Right cardiac atrium (tissue), 5 donors: ENCODE data around the gene PLEKHN1. TPM values are rescaled to one million over a fixed set of nuclear protein-coding genes. Genes with fewer than 3 reads are reported as not detected.
A peak's percentile ranks its signal among the peaks of the same experiment; 100 is the strongest.

Experiments
- ATAC-seq, 2 donors: fragments of 200-7000 bp; cut with Tn5 transposase; one replicate each; pipeline versions ENCODE4 v1.8.0 to v1.9.1; 2020; ENCODE audit warnings: moderate library complexity in 2 of 2, mild to moderate bottlenecking in 1 of 2
- DNase-seq, 3 donors: peaks; one replicate each; pipeline ENCODE4 v3.0.0-alpha.2; 2020
- H3K27ac ChIP-seq: one replicate; pipeline ENCODE4 v1.5.1; 2013; ENCODE audit warnings: mild to moderate bottlenecking, low read length, control low read depth, moderate library complexity
- H3K27me3 ChIP-seq: one replicate; pipeline ENCODE4 v1.6.1; 2013; ENCODE audit not compliant: control insufficient read depth, insufficient read depth
- H3K4me1 ChIP-seq: one replicate; pipeline ENCODE4 v1.6.1; 2013; ENCODE audit warnings: low read length; ENCODE audit not compliant: control insufficient read depth, insufficient read depth
- H3K4me3 ChIP-seq: one replicate; pipeline ENCODE4 v1.5.1; 2013; ENCODE audit warnings: low read length, control low read depth
- H3K9me3 ChIP-seq: one replicate; pipeline ENCODE4 v1.6.1; 2013; ENCODE audit warnings: low read length; ENCODE audit not compliant: control insufficient read depth
- WGBS: extraction: QIAGEN DNeasy Blood & Tissue Kit; methylation state at CpG from one replicate; pipeline ENCODE4 v1.1.7; 2013; 5-methylcytosine and 5-hydroxymethylcytosine counted together
- intact Hi-C, 4 donors: fragments of 100-400 bp; cut with DNase I; formaldehyde crosslinking; loops; one replicate each; pipeline versions ENCODE4 v1.11.0 to v1.14.0; 2022 to 2023
- polyA plus RNA-seq: library from polyadenylated mRNA; stranded (reverse); fragments of 200-250 nt; gene quantifications from one replicate; pipeline ENCODE4 v1.2.3, GENCODE V29; 2013
- total RNA-seq, 4 donors: library from RNA; stranded (reverse); fragmentation: NEBNext Ultra II Directional; extraction: Animal tissue kit (Norgen Biotek cat#: 25700); gene quantifications; one replicate each; pipeline ENCODE4 v1.2.1, GENCODE V29; 2021
- donor health status: healthy with polysubstance abuse.
- donor health status: DM: no; HTN: yes; CAD: no.
- donor health status: DM: no; HTN: no; CAD: no.
- donor health status: DM: no; HTN: yes; CAD: no; lungs with severe emphysema.
- donor health status: DM: yes; HTN: yes; CAD: no.

The PLEKHN1 gene
- total and polyA plus RNA-seq, 5 donors = 0.14 to 0.41 TPM; not detected in 3

- 45% methylated on average over 75 of the region's 75 CpGs for WGBS
- Histone ChIP-seq H3K4me1 (no peaks in the 10 kb centered on the region), H3K9me3 (no peaks in the 10 kb centered on the region), H3K4me3 (peak overlapping the region; percentile 60), H3K27ac (no peak overlapping the region), H3K27me3 (no peaks in the 10 kb centered on the region)
- DNase-seq (peak; percentile 30 to 77 (median 69)), ATAC-seq (no peak)
- intact Hi-C loops = loop anchor here in 1 of 4 donors (2.0 kb wide), 1 partner anchor 13 kb away; no protein-coding TSS in a partner anchor
Measured at GRCh38 chr1:997993-998744, 31.9 kb downstream of the PLEKHN1 start.

DNA sequence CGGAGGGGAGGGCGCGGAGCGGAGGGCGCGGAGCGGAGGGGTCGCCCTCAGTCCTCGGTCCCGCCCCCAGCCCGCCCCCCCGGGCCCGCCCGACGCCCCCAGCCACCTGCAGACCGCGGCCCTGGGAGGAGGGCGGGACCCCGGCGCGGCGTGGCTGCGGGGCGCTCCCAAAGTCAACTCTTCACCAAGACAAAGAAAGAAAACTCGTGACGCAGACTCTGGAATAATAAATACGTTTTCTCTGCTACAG lies 32.4 kb downstream of the PLEKHN1 start:
- Histone ChIP-seq H3K27me3 (no peaks in the 10 kb centered on the region), H3K4me3 (peak overlapping the region; percentile 60), H3K4me1 (no peaks in the 10 kb centered on the region), H3K9me3 (no peaks in the 10 kb centered on the region), H3K27ac (no peak overlapping the region)
- ATAC-seq = no peak
- 12% methylated on average over 26 of the region's 27 CpGs for WGBS
- no peak for DNase-seq
- intact Hi-C loops = loop anchor here in 1 of 4 donors (2.0 kb wide), 1 partner anchor 14 kb away; no protein-coding TSS in a partner anchor

GRCh38 chr1:998995-999724 lies 32.9 kb downstream of the PLEKHN1 start:
- intact Hi-C loops = loop anchor here in 1 of 4 donors (2.0 kb wide), 1 partner anchor 14 kb away; no protein-coding TSS in a partner anchor
- peak; percentile 47 to 80 (median 76) for DNase-seq
- ATAC-seq = peak in 1 of 2 donors; percentile 1
- Histone ChIP-seq H3K27ac (peak overlapping the region; percentile 88), H3K4me3 (peak overlapping the region; percentile 60), H3K9me3 (no peaks in the 10 kb centered on the region), H3K27me3 (no peaks in the 10 kb centered on the region), H3K4me1 (no peaks in the 10 kb centered on the region)
- under 1% methylated on average over 86 of the region's 86 CpGs for WGBS

GRCh38 chr1:999725-1000356 lies 33.6 kb downstream of the PLEKHN1 start, which contains the start of gene HES4:
Gene HES4 (minus strand): TSS chr1:1000097. CDS start chr1:999973, 124 bp downstream.
- DNase-seq (peak; percentile 96 to 98 (median 97)), ATAC-seq (peak; percentile 81 to 86)
- H3K9me3 ChIP-seq = no peaks in the 10 kb centered on the region
- WGBS = under 1% methylated on average over 95 of the region's 95 CpGs
- H3K4me3 ChIP-seq = peak within 1 kb of the TSS; percentile 60
- no peaks in the 10 kb centered on the region for H3K27me3 ChIP-seq
- peak within 1 kb of the TSS; percentile 88 for H3K27ac ChIP-seq
- intact Hi-C loops = loop anchor here in 1 of 4 donors (2.0 kb wide), 1 partner anchor 15 kb away; no protein-coding TSS in a partner anchor
- peaks cover 4% of the 10 kb centered on the region for H3K4me1 ChIP-seq

DNA sequence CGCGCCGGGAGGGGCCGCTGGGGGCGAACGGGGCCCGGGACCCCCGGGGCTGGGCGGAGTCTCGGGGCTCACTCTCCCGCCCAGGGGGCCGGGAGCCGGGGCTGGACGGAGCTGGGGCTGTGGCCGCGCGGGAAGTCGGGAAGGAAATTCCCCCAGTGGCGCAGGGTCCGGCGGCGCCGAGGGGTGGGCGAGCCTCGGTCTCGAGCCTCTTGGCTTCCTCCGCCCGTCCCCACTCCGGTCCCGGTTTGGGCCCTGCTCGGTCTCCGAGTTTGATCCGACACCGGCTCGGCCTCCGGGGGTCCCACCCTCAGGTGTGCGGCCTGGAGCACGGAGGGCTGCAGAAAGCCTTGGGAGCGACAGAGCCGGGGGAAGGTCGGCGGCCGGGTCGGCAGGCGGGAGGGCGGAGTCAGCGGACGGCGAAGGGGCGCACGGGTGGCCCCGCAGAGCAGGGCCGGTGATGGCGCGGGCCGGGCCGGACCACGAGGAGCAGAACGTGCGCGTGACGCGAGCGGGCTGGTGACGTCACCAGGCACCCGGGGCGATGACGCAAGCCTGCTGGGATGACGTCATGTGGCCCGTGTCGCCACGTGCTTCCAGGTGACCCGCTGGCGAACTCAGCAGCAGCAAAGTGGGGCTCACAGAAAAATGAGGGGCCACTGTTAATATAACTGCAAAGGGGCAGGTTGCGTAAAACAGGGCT lies 34.2 kb downstream of the PLEKHN1 start:
- no peaks in the 10 kb centered on the region for H3K9me3 ChIP-seq
- intact Hi-C loops = no loop called here
- H3K27me3 ChIP-seq = no peaks in the 10 kb centered on the region
- H3K4me1 ChIP-seq = peaks cover 8% of the 10 kb centered on the region
- DNase-seq = peak; percentile 87 to 94 (median 88)
- H3K4me3 ChIP-seq = peak overlapping the region; percentile 60
- ATAC-seq = peak; percentile 64 to 65
- WGBS = under 1% methylated on average over 75 of the region's 75 CpGs
- H3K27ac ChIP-seq = peak overlapping the region; percentile 79

- Histone ChIP-seq H3K4me3 (peak overlapping the region; percentile 60), H3K27ac (peak overlapping the region; percentile 79), H3K27me3 (no peaks in the 10 kb centered on the region), H3K4me1 (peaks cover 8% of the 10 kb centered on the region), H3K9me3 (no peaks in the 10 kb centered on the region)
- ATAC-seq (no peak), DNase-seq (peak; percentile 41 to 70 (median 61))
- WGBS = 1% methylated on average over 58 of the region's 58 CpGs
- intact Hi-C loops = no loop called here
Measured at GRCh38 chr1:1001057-1001783, 34.9 kb downstream of the PLEKHN1 start.

- Histone ChIP-seq H3K4me1 (peaks cover 8% of the 10 kb centered on the region), H3K27me3 (no peaks in the 10 kb centered on the region), H3K4me3 (no peak overlapping the region), H3K9me3 (no peaks in the 10 kb centered on the region), H3K27ac (no peak overlapping the region)
- 86% methylated on average over 22 of the region's 22 CpGs for WGBS
- peak; percentile 18 to 61 (median 54) for DNase-seq
- ATAC-seq = no peak
- intact Hi-C loops = no loop called here
Measured at GRCh38 chr1:1003618-1004419, 37.5 kb downstream of the PLEKHN1 start.

DNA sequence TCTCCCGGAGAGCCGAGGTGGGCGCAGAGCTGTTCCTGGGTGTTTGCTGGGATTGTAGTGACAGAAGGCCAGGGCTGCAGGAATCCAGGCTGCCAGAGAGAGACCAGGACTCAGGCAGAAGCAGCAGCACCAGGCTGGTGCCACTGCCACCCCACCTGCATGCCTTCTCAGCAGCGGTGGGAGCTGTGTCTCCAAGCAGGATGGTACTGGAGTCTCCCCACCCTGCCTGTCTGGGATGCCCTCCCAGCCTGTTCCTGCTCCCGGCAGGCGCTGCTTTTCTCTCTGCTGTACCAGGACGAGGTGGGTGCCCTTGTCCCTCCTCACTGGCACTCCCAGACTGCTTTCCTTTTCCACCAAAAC lies 38.1 kb downstream of the PLEKHN1 start:
- H3K9me3 ChIP-seq = no peaks in the 10 kb centered on the region
- H3K27ac ChIP-seq = no peak overlapping the region
- ATAC-seq = no peak
- H3K27me3 ChIP-seq = no peaks in the 10 kb centered on the region
- peaks cover 8% of the 10 kb centered on the region for H3K4me1 ChIP-seq
- 60% methylated on average over 7 of the region's 7 CpGs for WGBS
- peak in 1 of 3 donors; percentile 46 for DNase-seq
- no peak overlapping the region for H3K4me3 ChIP-seq
- intact Hi-C loops = no loop called here

- ATAC-seq (peak; percentile 14 to 42), DNase-seq (peak; percentile 49 to 79 (median 78))
- H3K27me3 ChIP-seq = no peaks in the 10 kb centered on the region
- intact Hi-C loops = no loop called here
- peaks cover 8% of the 10 kb centered on the region for H3K4me1 ChIP-seq
- H3K9me3 ChIP-seq = no peaks in the 10 kb centered on the region
- no peak overlapping the region for H3K27ac ChIP-seq
- H3K4me3 ChIP-seq = no peak overlapping the region
- WGBS = 14% methylated on average over 21 of the region's 21 CpGs
Measured at GRCh38 chr1:1004780-1005697, 38.8 kb downstream of the PLEKHN1 start.
